Hepatocyte (in vitro differentiated cells): ENCODE results near the gene APIP. TPM values are rescaled to one million over a fixed set of nuclear protein-coding genes. Genes with fewer than 3 reads are reported as not detected.
"Not testable (repeated sequence)": the region's sequence is repeated elsewhere in the genome, so short reads cannot be mapped to it uniquely, and the experiment has no call there.

ENCODE experiments used
- DNase-seq: peaks from one replicate; pipeline ENCODE4 v3.0.0-alpha.2; 2016; ENCODE audit warnings: low spot score
- H2AFZ ChIP-seq: fragments of 200-600 bp; sonication (generic); 2 replicates; pipeline ENCODE4 v1.6.0; 2016; ENCODE audit warnings: antibody characterized with exemption, mild to moderate bottlenecking
- H3K27ac ChIP-seq: fragments of 200-600 bp; sonication (generic); 2 replicates; pipeline ENCODE4 v1.5.1; 2016; ENCODE audit warnings: mild to moderate bottlenecking
- H3K27me3 ChIP-seq: fragments of 200-600 bp; sonication (generic); 2 replicates; pipeline ENCODE4 v1.6.1; 2016
- H3K36me3 ChIP-seq: fragments of 200-600 bp; sonication (generic); replicated peaks from 2 replicates; pipeline ENCODE4 v1.5.1; 2016; ENCODE audit warnings: low read depth; ENCODE audit not compliant: insufficient read depth
- H3K4me1 ChIP-seq: fragments of 200-600 bp; sonication (generic); 2 replicates; pipeline ENCODE4 v1.5.1; 2016; ENCODE audit warnings: mild to moderate bottlenecking, moderate library complexity; ENCODE audit not compliant: insufficient read depth
- H3K4me2 ChIP-seq: fragments of 200-600 bp; sonication (generic); 2 replicates; pipeline ENCODE4 v1.6.0; 2016
- H3K4me3 ChIP-seq: fragments of 200-600 bp; sonication (generic); 2 replicates; pipeline ENCODE4 v1.5.1; 2016; ENCODE audit warnings: mild to moderate bottlenecking
- H3K79me2 ChIP-seq: fragments of 200-600 bp; sonication (generic); 2 replicates; pipeline ENCODE4 v1.6.0; 2017; ENCODE audit warnings: mild to moderate bottlenecking
- H3K9me2 ChIP-seq: fragments of 200-600 bp; sonication (generic); replicated peaks from 2 replicates; pipeline ENCODE4 v1.6.0; 2017; ENCODE audit warnings: mild to moderate bottlenecking; ENCODE audit not compliant: insufficient read depth
- H3K9me3 ChIP-seq: fragments of 200-600 bp; sonication (generic); 2 replicates; pipeline ENCODE4 v1.5.1; 2016; ENCODE audit warnings: low read depth, mild to moderate bottlenecking
- H4K20me1 ChIP-seq: fragments of 200-600 bp; sonication (generic); 2 replicates; pipeline ENCODE4 v1.6.0; 2016; ENCODE audit warnings: mild to moderate bottlenecking; ENCODE audit not compliant: insufficient read depth, poor library complexity, severe bottlenecking
- EZH2 ChIP-seq: fragments of 200-600 bp; sonication (generic); IDR thresholded peaks from 2 replicates; pipeline ENCODE4 v1.6.1; 2016; ENCODE audit warnings: antibody characterized with exemption, mild to moderate bottlenecking, borderline replicate concordance
- EZH2phosphoT487 ChIP-seq: fragments of 200-600 bp; sonication (generic); IDR thresholded peaks from one replicate; pipeline ENCODE4 v1.6.1; 2018; ENCODE audit warnings: antibody characterized with exemption, mild to moderate bottlenecking, low read depth, moderate library complexity; ENCODE audit not compliant: unreplicated experiment, severe bottlenecking
- WGBS: methylation state at CpG from one replicate; pipeline ENCODE4 v1.1.6; 2016; ENCODE audit warnings: low lambda C conversion rate; ENCODE audit errors: missing lambda C conversion rate; 5-methylcytosine and 5-hydroxymethylcytosine counted together
- polyA plus RNA-seq: library from polyadenylated mRNA; unstranded; fragments of >200 nt; fragmentation: Nextera tagmentation; extraction: Ambion mirVana; gene quantifications from 2 replicates; pipeline ENCODE4 v1.2.1, GENCODE V29; 2016
- total RNA-seq: library from RNA; depleted of rRNA; stranded (reverse); fragments of >200 nt; gene quantifications from 2 replicates; pipeline ENCODE4 v1.2.3, GENCODE V29; 2014
- TF ChIP-seq, protein P1 (sequence below): fragments of 200-600 bp; sonication (generic); IDR thresholded peaks from 2 replicates; pipeline ENCODE4 v1.5.1; 2016; ENCODE audit warnings: antibody characterized with exemption, mild to moderate bottlenecking; ENCODE audit not compliant: poor library complexity

The APIP gene
- total and polyA plus RNA-seq, 2 experiments from 2014 or later = 25.9 to 26.8 TPM

DNA sequence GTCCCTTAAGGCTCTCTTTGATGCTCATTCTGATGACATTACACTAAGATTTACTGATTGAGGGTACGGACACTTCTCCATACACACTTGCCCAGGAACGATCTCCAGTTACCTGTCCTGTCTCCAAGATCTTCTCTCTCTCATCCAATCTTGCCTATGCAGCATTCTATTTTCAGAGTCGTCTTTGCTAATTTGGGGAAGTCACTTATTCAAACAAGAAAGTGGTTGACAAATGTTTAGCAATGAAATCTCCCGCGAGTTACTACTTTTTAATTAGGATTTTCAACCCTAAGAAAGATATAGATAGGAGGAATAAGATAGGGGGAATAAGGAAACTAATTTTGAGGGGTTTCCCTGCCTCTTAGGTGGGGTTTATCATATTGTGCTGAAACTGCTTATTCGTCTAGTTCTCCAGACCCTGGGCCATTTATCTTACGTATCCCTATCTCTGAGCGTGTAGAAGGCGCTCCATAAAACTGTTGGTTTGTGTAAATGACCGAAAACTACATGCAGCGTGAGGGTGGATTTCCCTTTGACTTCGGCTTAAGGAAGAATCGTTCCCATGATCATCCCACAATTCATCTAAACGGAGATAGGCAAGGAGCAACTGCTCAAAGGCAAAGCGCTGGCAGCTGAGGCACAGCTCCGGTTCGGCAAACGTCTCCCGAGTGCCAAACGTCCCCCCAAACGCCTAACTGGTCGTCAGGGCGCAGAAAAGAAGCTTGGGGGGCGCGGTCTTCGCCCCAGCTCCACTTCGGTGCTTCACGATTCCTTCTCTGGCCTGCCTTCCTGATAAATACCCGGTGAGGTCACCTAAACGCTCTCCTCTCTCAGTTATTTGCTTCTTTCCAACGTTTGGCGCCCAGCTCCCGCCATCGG lies 804 bp downstream of the APIP start:
- no peak for DNase-seq
- H3K9me2 ChIP-seq = no peaks in the 10 kb centered on the region

DNA sequence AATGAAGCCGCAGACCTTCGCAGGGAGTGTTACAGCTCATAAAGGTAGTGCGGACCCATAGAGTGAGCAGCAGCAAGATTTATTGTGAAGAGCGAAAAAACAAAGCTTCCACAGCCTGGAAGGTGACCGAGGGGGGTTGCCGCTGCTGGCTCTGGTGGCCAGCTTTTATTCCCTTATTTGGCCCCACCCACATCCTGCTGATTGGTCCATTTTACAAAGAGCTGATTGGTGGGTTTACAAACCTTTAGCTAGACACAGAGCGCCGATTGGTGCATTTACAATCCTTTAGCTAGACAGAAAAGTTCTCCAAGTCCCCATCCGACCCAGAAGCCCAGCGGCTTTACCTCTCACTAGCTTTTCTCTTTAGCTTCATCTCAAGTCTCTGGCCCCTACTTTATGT lies 2.6 kb downstream of the APIP start:
- not testable (repeated sequence) for H2AFZ ChIP-seq, DNase-seq, H3K27ac ChIP-seq, H3K36me3 ChIP-seq, H4K20me1 ChIP-seq, H3K4me3 ChIP-seq, H3K9me2 ChIP-seq, H3K9me3 ChIP-seq, H3K27me3 ChIP-seq, H3K4me2 ChIP-seq
- Histone ChIP-seq H3K4me1 (peaks cover 21% of the 10 kb centered on the region), H3K79me2 (peaks cover 53% of the 10 kb centered on the region)
- 89% methylated on average over 10 of the region's 10 CpGs for WGBS

More for the DNA sequence above, 804 bp downstream of the APIP start:
- TF ChIP-seq EZH2 (no peak), EZH2phosphoT487 (no peak)
- TF ChIP-seq, protein P1, sequence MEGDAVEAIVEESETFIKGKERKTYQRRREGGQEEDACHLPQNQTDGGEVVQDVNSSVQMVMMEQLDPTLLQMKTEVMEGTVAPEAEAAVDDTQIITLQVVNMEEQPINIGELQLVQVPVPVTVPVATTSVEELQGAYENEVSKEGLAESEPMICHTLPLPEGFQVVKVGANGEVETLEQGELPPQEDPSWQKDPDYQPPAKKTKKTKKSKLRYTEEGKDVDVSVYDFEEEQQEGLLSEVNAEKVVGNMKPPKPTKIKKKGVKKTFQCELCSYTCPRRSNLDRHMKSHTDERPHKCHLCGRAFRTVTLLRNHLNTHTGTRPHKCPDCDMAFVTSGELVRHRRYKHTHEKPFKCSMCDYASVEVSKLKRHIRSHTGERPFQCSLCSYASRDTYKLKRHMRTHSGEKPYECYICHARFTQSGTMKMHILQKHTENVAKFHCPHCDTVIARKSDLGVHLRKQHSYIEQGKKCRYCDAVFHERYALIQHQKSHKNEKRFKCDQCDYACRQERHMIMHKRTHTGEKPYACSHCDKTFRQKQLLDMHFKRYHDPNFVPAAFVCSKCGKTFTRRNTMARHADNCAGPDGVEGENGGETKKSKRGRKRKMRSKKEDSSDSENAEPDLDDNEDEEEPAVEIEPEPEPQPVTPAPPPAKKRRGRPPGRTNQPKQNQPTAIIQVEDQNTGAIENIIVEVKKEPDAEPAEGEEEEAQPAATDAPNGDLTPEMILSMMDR = no peak
- H3K4me1 ChIP-seq = peaks cover 23% of the 10 kb centered on the region
- peak overlapping the region; percentile 99 for H3K27ac ChIP-seq
- 8% methylated on average over 34 of the region's 34 CpGs for WGBS
- H3K9me3 ChIP-seq = no peaks in the 10 kb centered on the region
- peak overlapping the region; percentile 89 for H2AFZ ChIP-seq
- H3K4me3 ChIP-seq = peak overlapping the region; percentile 89
- no peaks in the 10 kb centered on the region for H3K27me3 ChIP-seq
- H3K36me3 ChIP-seq = no peaks in the 10 kb centered on the region
- H4K20me1 ChIP-seq = peaks cover 14% of the 10 kb centered on the region
- H3K4me2 ChIP-seq = peak overlapping the region; percentile 83
- peaks cover 61% of the 10 kb centered on the region for H3K79me2 ChIP-seq

DNA sequence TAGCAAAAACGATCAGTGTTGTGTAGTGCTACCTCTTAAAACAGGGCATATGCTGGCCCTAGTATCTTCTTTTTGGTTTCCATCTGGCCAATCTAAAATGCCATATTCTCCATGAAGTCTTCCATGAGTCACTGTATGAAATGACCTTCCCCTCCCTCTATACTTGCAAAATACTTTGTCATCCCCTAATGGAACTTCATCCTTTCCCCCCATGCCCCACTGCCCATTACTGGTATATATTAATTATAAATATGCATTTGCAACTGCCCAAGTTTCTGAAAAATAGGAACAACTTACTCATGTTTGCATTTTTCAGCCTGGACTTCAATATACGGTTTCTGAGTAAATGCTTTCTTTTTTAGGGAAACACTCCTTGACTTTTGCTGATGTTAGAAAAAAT lies 4.5 kb downstream of the APIP start:
- Histone ChIP-seq H3K9me2 (no peaks in the 10 kb centered on the region), H3K27ac (no peak overlapping the region), H3K79me2 (peaks cover 45% of the 10 kb centered on the region), H4K20me1 (no peaks in the 10 kb centered on the region), H3K4me2 (no peak overlapping the region), H3K4me1 (peaks cover 7% of the 10 kb centered on the region), H3K4me3 (no peak overlapping the region), H2AFZ (no peak overlapping the region), H3K9me3 (no peaks in the 10 kb centered on the region), H3K27me3 (no peaks in the 10 kb centered on the region), H3K36me3 (no peaks in the 10 kb centered on the region)
- TF ChIP-seq EZH2phosphoT487 (no peak), EZH2 (no peak)
- TF ChIP-seq, protein P1 = no peak
- DNase-seq = no peak
- WGBS = 91% methylated on average over 2 of the region's 2 CpGs

DNA sequence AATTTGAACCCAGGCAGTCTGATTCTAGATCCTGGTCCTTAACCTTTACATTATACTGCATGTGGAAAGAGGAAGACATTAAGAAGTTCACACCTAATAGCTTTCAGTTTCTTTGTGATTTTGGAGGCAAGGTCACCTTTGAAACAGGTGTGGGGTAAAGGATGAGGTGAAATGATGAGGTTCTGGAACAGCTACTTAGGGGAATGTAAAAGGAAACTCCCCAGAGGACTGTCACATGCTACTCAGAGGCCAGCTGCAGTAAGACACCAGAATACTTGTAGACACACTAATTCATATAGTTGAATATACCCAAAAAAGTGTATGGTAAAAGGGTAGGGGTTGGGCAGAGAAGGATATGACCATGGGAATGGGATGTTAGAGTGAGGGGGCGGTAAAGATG lies 5.4 kb downstream of the APIP start:
- 100% methylated on average over 1 of the region's 1 CpG for WGBS
- H3K9me2 ChIP-seq = no peaks in the 10 kb centered on the region
- no peaks in the 10 kb centered on the region for H3K27me3 ChIP-seq
- H3K4me3 ChIP-seq = no peak overlapping the region
- no peak overlapping the region for H2AFZ ChIP-seq
- H4K20me1 ChIP-seq = no peaks in the 10 kb centered on the region
- peaks cover 45% of the 10 kb centered on the region for H3K79me2 ChIP-seq
- DNase-seq = no peak
- H3K9me3 ChIP-seq = no peaks in the 10 kb centered on the region
- H3K4me1 ChIP-seq = peaks cover 7% of the 10 kb centered on the region
- H3K4me2 ChIP-seq = no peak overlapping the region
- H3K36me3 ChIP-seq = no peaks in the 10 kb centered on the region
- TF ChIP-seq EZH2 (no peak), EZH2phosphoT487 (no peak)
- TF ChIP-seq, protein P1 = no peak
- no peak overlapping the region for H3K27ac ChIP-seq
